Gastrocnemius medialis (tissue), 4 donors: ENCODE results near the gene CGNL1. TPM values are rescaled to one million over a fixed set of nuclear protein-coding genes. Genes with fewer than 3 reads are reported as not detected.

Experiments
- ATAC-seq, 2 donors: fragments of 150-250 bp; one replicate each; pipeline ENCODE4 v1.9.1; 2016
- DNase-seq, 2 donors: peaks; one replicate each; pipeline ENCODE4 v3.0.0-alpha.2; 2019
- H3K27ac ChIP-seq, 4 donors: fragments of 200-600 bp; sonication (generic); 1 replicate in 1 of 4; 2 replicates in 3 of 4; pipeline ENCODE4 v1.5.1; 2016 to 2018; ENCODE audit warnings: mild to moderate bottlenecking in 2 of 4, moderate library complexity in 1 of 4
- H3K27me3 ChIP-seq, 3 donors: fragments of 200-600 bp; sonication (generic) in 2 of 3; 1 replicate in 1 of 3; 2 replicates in 2 of 3; pipeline versions ENCODE4 v1.5.1 to v1.6.0; 2016 to 2019; ENCODE audit warnings: mild to moderate bottlenecking in 1 of 3, moderate library complexity in 1 of 3
- H3K36me3 ChIP-seq, 2 donors: fragments of 200-600 bp; sonication (generic) in 1 of 2; one replicate each; pipeline ENCODE4 v1.5.1; 2017 to 2018
- H3K4me1 ChIP-seq, 2 donors: fragments of 200-600 bp; sonication (generic) in 1 of 2; one replicate each; pipeline ENCODE4 v1.5.1; 2016 to 2017; ENCODE audit warnings: mild to moderate bottlenecking in 2 of 2
- H3K4me3 ChIP-seq, 4 donors: fragments of 200-600 bp; sonication (generic) in 3 of 4; 1 replicate in 1 of 4; 2 replicates in 3 of 4; pipeline ENCODE4 v1.5.1; 2016 to 2019; ENCODE audit warnings: mild to moderate bottlenecking in 2 of 4
- H3K9me3 ChIP-seq, 3 donors: fragments of 200-600 bp; sonication (generic) in 2 of 3; 1 replicate in 1 of 3; 2 replicates in 2 of 3; pipeline ENCODE4 v1.5.1; 2016 to 2019
- POLR2A ChIP-seq, 2 donors: fragments of 450-650 bp; IDR thresholded peaks; one replicate each; pipeline ENCODE4 v1.6.1; 2017; ENCODE audit warnings: antibody characterized with exemption in 2 of 2, mild to moderate bottlenecking in 2 of 2, moderate library complexity in 2 of 2
- in situ Hi-C, 4 donors: fragments of 200-750 bp; cut with MboI; loops; one replicate each; pipeline versions ENCODE4 v1.15.0 to v1.8.0; 2017; ENCODE audit warnings: low sequenced_read_pairs in 4 of 4
- intact Hi-C: fragments of 100-400 bp; cut with DNase I; formaldehyde crosslinking; loops from one replicate; pipeline ENCODE4 v1.15.1; 2023; ENCODE audit warnings: low total_unique reads
- total RNA-seq, 4 donors: library from RNA; depleted of rRNA; stranded (reverse); fragments of >200 nt; gene quantifications; one replicate each; pipeline versions ENCODE4 v1.1.0 to v1.2.3, GENCODE V29; 2016
- TF ChIP-seq, protein P1 (sequence below), 5 experiments: fragments of 450-650 bp in 3 of 5; fragments of 200-600 bp in 2 of 5; sonication (generic) in 2 of 5; IDR thresholded peaks in 4 of 5; conservative IDR thresholded peaks in 1 of 5; 1 replicate in 4 of 5; 2 replicates in 1 of 5; pipeline ENCODE4 v1.5.1; 2016 to 2019; ENCODE audit warnings: antibody characterized with exemption in 5 of 5, mild to moderate bottlenecking in 3 of 5, moderate library complexity in 3 of 5

The CGNL1 gene
- total RNA-seq, 4 donors from 2014 or later = 0.15 to 0.85 (median 0.49) TPM

GRCh38 chr15:57463360-57463759 is 87.1 kb downstream of the CGNL1 start:
- Histone ChIP-seq H3K27ac (no peak overlapping the region), H3K27me3 (no peaks in the 10 kb centered on the region), H3K36me3 (no peaks in the 10 kb centered on the region), H3K4me3 (no peak overlapping the region), H3K4me1 (no peaks in the 10 kb centered on the region), H3K9me3 (no peaks in the 10 kb centered on the region)
- in situ Hi-C loops (no loop called here), intact Hi-C loops (loop anchor here (10.0 kb wide), 1 partner anchor 119 kb away; no protein-coding TSS in a partner anchor)
- ATAC-seq (no peak), DNase-seq (no peak)
- TF ChIP-seq, protein P1, sequence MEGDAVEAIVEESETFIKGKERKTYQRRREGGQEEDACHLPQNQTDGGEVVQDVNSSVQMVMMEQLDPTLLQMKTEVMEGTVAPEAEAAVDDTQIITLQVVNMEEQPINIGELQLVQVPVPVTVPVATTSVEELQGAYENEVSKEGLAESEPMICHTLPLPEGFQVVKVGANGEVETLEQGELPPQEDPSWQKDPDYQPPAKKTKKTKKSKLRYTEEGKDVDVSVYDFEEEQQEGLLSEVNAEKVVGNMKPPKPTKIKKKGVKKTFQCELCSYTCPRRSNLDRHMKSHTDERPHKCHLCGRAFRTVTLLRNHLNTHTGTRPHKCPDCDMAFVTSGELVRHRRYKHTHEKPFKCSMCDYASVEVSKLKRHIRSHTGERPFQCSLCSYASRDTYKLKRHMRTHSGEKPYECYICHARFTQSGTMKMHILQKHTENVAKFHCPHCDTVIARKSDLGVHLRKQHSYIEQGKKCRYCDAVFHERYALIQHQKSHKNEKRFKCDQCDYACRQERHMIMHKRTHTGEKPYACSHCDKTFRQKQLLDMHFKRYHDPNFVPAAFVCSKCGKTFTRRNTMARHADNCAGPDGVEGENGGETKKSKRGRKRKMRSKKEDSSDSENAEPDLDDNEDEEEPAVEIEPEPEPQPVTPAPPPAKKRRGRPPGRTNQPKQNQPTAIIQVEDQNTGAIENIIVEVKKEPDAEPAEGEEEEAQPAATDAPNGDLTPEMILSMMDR (IDR thresholded peaks at IDR 0.05 in 4 of 5, conservative IDR thresholded peaks at IDR 0.05 in 1 of 5) = no peak
- TF ChIP-seq POLR2A (IDR thresholded peaks at IDR 0.05) = no peak

- Histone ChIP-seq H3K9me3 (no peaks in the 10 kb centered on the region), H3K27me3 (no peaks in the 10 kb centered on the region), H3K36me3 (no peaks in the 10 kb centered on the region), H3K4me3 (no peak overlapping the region), H3K4me1 (no peaks in the 10 kb centered on the region), H3K27ac (no peak overlapping the region)
- TF ChIP-seq, protein P1 (IDR thresholded peaks at IDR 0.05 in 4 of 5, conservative IDR thresholded peaks at IDR 0.05 in 1 of 5) = no peak
- no peak for TF ChIP-seq POLR2A (IDR thresholded peaks at IDR 0.05)
- intact Hi-C loops = loop anchor here (10.0 kb wide), 1 partner anchor 120 kb away; no protein-coding TSS in a partner anchor
- in situ Hi-C loops = no loop called here
- no peak for ATAC-seq
- DNase-seq = no peak
Measured at GRCh38 chr15:57464480-57464879, 88.2 kb downstream of the CGNL1 start.

DNA sequence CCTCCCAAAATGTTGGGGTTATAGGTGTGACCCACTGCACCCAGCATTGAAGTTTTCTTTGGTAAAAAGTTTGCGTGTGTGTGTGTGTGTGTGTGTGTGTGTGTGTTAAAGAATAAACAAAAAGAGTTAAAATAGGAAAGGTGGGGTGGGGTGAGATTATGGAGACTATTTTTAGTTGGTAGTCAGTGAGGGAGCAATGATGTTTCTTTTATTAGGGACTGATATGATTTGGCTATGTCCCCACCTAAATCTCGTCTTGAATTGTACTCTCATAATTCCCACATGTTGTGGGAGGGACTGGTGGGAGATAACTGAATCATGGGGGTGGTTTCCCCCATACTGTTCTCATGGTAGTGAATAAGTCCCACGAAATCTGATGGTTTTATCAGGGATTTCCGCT is 92.2 kb downstream of the CGNL1 start:
- H3K27me3 ChIP-seq = no peaks in the 10 kb centered on the region
- DNase-seq = no peak
- no peak for ATAC-seq
- no peak overlapping the region for H3K4me3 ChIP-seq
- no peaks in the 10 kb centered on the region for H3K4me1 ChIP-seq
- H3K9me3 ChIP-seq = no peaks in the 10 kb centered on the region
- H3K27ac ChIP-seq = no peak overlapping the region
- TF ChIP-seq POLR2A (IDR thresholded peaks at IDR 0.05) = no peak
- TF ChIP-seq, protein P1 (IDR thresholded peaks at IDR 0.05 in 4 of 5, conservative IDR thresholded peaks at IDR 0.05 in 1 of 5) = no peak
- in situ Hi-C loops (no loop called here), intact Hi-C loops (loop anchor here (5.0 to 10.0 kb wide), 2 partner anchors 124 to 536 kb away; no protein-coding TSS in a partner anchor)
- no peaks in the 10 kb centered on the region for H3K36me3 ChIP-seq

GRCh38 chr15:57470543-57470942 is 94.2 kb downstream of the CGNL1 start:
- DNase-seq (no peak), ATAC-seq (no peak)
- Histone ChIP-seq H3K9me3 (no peaks in the 10 kb centered on the region), H3K4me1 (no peaks in the 10 kb centered on the region), H3K27me3 (no peaks in the 10 kb centered on the region), H3K27ac (no peak overlapping the region), H3K36me3 (no peaks in the 10 kb centered on the region), H3K4me3 (no peak overlapping the region)
- TF ChIP-seq, protein P1 (IDR thresholded peaks at IDR 0.05 in 4 of 5, conservative IDR thresholded peaks at IDR 0.05 in 1 of 5) = no peak
- no peak for TF ChIP-seq POLR2A (IDR thresholded peaks at IDR 0.05)
- intact Hi-C loops (no loop called here), in situ Hi-C loops (no loop called here)

GRCh38 chr15:57472861-57473260 is 96.6 kb downstream of the CGNL1 start:
- Histone ChIP-seq H3K36me3 (no peaks in the 10 kb centered on the region), H3K4me1 (no peaks in the 10 kb centered on the region), H3K9me3 (no peaks in the 10 kb centered on the region), H3K27me3 (no peaks in the 10 kb centered on the region), H3K27ac (no peak overlapping the region), H3K4me3 (no peak overlapping the region)
- DNase-seq = no peak
- no peak for ATAC-seq
- in situ Hi-C loops = no loop called here
- intact Hi-C loops = no loop called here
- TF ChIP-seq, protein P1 (IDR thresholded peaks at IDR 0.05 in 4 of 5, conservative IDR thresholded peaks at IDR 0.05 in 1 of 5) = no peak
- no peak for TF ChIP-seq POLR2A (IDR thresholded peaks at IDR 0.05)
